ENCODE measurements around the gene IER5.

Gene IER5

DNA sequence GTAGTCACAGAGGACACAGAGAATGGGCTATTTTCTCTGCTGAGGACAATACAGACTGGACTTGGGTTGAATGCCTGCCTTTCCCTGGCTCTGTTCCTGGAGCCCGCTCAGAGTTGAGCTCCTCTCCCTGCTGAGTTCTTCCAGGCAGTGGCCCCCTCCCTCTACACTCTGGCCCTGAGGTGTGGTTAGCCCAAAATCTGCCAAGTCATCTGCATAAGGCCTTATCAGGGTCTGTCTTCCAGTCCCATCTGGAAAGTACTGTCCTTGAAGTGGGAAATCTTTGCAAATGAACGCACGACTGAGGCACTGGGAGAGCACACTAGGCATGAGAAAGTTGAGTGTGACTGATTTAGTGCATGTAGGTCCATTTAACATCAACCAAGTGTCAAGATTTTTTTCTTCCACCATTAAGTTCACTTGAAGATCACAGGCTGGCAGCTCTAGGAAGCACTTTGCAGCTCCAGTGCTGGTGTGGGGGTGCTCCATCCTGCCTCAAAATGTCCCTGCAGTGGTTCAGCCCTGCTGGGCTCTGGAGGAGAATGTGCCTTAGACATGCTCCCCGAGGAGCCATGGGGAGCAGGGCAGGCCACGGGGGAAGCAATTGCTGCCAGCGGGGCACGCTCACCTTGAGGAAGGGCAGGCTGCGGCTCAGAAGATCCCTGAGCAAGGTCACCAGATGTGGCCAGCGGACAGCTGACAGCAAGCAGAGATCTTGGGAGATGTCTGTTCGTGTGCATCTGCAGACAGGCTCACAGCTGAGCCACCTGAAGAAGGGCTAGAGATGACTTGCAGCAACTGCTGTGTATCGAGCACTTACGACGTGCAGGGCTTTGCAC lies 41.5 kb downstream of the IER5 start:
- no peak for ATAC-seq
- TF ChIP-seq ESRRG (CRISPR knock-in tag; IDR thresholded peaks at IDR 0.05) (no peak), TOX (CRISPR knock-in tag; IDR thresholded peaks at IDR 0.05; ENCODE audit: borderline replicate concordance) (no peak), ARNTL (CRISPR knock-in tag; IDR thresholded peaks at IDR 0.05; ENCODE audit: borderline replicate concordance, low read depth) (no peak), GLIS3 (CRISPR knock-in tag; IDR thresholded peaks at IDR 0.05) (no peak), ZC3H10 (CRISPR knock-in tag; IDR thresholded peaks at IDR 0.05) (no peak)

GRCh38 chr1:181131255-181131941 lies 42.9 kb downstream of the IER5 start:
- TF ChIP-seq ZC3H10 (CRISPR knock-in tag; IDR thresholded peaks at IDR 0.05) = no peak
- TF ChIP-seq, protein P1, sequence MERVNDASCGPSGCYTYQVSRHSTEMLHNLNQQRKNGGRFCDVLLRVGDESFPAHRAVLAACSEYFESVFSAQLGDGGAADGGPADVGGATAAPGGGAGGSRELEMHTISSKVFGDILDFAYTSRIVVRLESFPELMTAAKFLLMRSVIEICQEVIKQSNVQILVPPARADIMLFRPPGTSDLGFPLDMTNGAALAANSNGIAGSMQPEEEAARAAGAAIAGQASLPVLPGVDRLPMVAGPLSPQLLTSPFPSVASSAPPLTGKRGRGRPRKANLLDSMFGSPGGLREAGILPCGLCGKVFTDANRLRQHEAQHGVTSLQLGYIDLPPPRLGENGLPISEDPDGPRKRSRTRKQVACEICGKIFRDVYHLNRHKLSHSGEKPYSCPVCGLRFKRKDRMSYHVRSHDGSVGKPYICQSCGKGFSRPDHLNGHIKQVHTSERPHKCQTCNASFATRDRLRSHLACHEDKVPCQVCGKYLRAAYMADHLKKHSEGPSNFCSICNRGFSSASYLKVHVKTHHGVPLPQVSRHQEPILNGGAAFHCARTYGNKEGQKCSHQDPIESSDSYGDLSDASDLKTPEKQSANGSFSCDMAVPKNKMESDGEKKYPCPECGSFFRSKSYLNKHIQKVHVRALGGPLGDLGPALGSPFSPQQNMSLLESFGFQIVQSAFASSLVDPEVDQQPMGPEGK (CRISPR knock-in tag; IDR thresholded peaks at IDR 0.05; ENCODE audit: borderline replicate concordance) = no peak
- no peak for TF ChIP-seq RARB (CRISPR knock-in tag; IDR thresholded peaks at IDR 0.05)
- TF ChIP-seq, protein P2, sequence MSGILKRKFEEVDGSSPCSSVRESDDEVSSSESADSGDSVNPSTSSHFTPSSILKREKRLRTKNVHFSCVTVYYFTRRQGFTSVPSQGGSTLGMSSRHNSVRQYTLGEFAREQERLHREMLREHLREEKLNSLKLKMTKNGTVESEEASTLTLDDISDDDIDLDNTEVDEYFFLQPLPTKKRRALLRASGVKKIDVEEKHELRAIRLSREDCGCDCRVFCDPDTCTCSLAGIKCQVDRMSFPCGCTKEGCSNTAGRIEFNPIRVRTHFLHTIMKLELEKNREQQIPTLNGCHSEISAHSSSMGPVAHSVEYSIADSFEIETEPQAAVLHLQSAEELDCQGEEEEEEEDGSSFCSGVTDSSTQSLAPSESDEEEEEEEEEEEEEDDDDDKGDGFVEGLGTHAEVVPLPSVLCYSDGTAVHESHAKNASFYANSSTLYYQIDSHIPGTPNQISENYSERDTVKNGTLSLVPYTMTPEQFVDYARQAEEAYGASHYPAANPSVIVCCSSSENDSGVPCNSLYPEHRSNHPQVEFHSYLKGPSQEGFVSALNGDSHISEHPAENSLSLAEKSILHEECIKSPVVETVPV (CRISPR knock-in tag; IDR thresholded peaks at IDR 0.05) = no peak
- TF ChIP-seq OSR1 (CRISPR knock-in tag; IDR thresholded peaks at IDR 0.05) = no peak
- TF ChIP-seq ZFP3 (CRISPR knock-in tag; IDR thresholded peaks at IDR 0.05) = no peak
- TF ChIP-seq TCF4 (CRISPR knock-in tag; IDR thresholded peaks at IDR 0.05; ENCODE audit: borderline replicate concordance) = no peak
- TF ChIP-seq ZNF70 (CRISPR knock-in tag; IDR thresholded peaks at IDR 0.05) = no peak
- TF ChIP-seq PPARA (CRISPR knock-in tag; IDR thresholded peaks at IDR 0.05; ENCODE audit: borderline replicate concordance) = no peak
- no peak for ATAC-seq

GRCh38 chr1:181133441-181133951 lies 45.0 kb downstream of the IER5 start:
- TF ChIP-seq ESRRG (CRISPR knock-in tag; IDR thresholded peaks at IDR 0.05) (no peak), TCF4 (CRISPR knock-in tag; IDR thresholded peaks at IDR 0.05; ENCODE audit: borderline replicate concordance) (no peak), ZFP3 (CRISPR knock-in tag; IDR thresholded peaks at IDR 0.05) (no peak), RARB (CRISPR knock-in tag; IDR thresholded peaks at IDR 0.05) (no peak), CSDC2 (CRISPR knock-in tag; IDR thresholded peaks at IDR 0.05) (no peak), OSR1 (CRISPR knock-in tag; IDR thresholded peaks at IDR 0.05) (no peak), ZNF70 (CRISPR knock-in tag; IDR thresholded peaks at IDR 0.05) (no peak), ZFP30 (CRISPR knock-in tag; IDR thresholded peaks at IDR 0.05) (no peak), ZNF565 (CRISPR knock-in tag; conservative IDR thresholded peaks at IDR 0.05; ENCODE audit: low read depth) (no peak), ARNTL (CRISPR knock-in tag; IDR thresholded peaks at IDR 0.05; ENCODE audit: borderline replicate concordance, low read depth) (no peak), ZC3H10 (CRISPR knock-in tag; IDR thresholded peaks at IDR 0.05) (no peak), BACH2 (CRISPR knock-in tag; IDR thresholded peaks at IDR 0.05; ENCODE audit: borderline replicate concordance) (no peak), TOX (CRISPR knock-in tag; IDR thresholded peaks at IDR 0.05; ENCODE audit: borderline replicate concordance) (no peak), CREB5 (CRISPR knock-in tag; IDR thresholded peaks at IDR 0.05; ENCODE audit: low read depth) (no peak)
- TF ChIP-seq, protein P2 (CRISPR knock-in tag; IDR thresholded peaks at IDR 0.05) = no peak
- TF ChIP-seq, protein P3, sequence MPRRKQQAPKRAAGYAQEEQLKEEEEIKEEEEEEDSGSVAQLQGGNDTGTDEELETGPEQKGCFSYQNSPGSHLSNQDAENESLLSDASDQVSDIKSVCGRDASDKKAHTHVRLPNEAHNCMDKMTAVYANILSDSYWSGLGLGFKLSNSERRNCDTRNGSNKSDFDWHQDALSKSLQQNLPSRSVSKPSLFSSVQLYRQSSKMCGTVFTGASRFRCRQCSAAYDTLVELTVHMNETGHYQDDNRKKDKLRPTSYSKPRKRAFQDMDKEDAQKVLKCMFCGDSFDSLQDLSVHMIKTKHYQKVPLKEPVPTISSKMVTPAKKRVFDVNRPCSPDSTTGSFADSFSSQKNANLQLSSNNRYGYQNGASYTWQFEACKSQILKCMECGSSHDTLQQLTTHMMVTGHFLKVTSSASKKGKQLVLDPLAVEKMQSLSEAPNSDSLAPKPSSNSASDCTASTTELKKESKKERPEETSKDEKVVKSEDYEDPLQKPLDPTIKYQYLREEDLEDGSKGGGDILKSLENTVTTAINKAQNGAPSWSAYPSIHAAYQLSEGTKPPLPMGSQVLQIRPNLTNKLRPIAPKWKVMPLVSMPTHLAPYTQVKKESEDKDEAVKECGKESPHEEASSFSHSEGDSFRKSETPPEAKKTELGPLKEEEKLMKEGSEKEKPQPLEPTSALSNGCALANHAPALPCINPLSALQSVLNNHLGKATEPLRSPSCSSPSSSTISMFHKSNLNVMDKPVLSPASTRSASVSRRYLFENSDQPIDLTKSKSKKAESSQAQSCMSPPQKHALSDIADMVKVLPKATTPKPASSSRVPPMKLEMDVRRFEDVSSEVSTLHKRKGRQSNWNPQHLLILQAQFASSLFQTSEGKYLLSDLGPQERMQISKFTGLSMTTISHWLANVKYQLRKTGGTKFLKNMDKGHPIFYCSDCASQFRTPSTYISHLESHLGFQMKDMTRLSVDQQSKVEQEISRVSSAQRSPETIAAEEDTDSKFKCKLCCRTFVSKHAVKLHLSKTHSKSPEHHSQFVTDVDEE (CRISPR knock-in tag; IDR thresholded peaks at IDR 0.05) = no peak
- TF ChIP-seq, protein P1 (CRISPR knock-in tag; IDR thresholded peaks at IDR 0.05; ENCODE audit: borderline replicate concordance) = no peak
- ATAC-seq = no peak

Data from SK-N-SH treated with all-trans-retinoic acid at 6 μM for 48 hours (cell line).